Lower leg skin (tissue), 3 donors: Measurements from ENCODE around the gene TCL1B.

ENCODE experiments used
- CTCF ChIP-seq, 3 donors: fragments of 450-650 bp; IDR thresholded peaks; one replicate each; pipeline ENCODE4 v1.5.1; 2016; ENCODE audit warnings: antibody characterized with exemption in 3 of 3, mild to moderate bottlenecking in 3 of 3, moderate library complexity in 2 of 3
- POLR2A ChIP-seq, 2 donors: fragments of 450-650 bp; IDR thresholded peaks; one replicate each; pipeline ENCODE4 v1.6.1; 2016 to 2017; ENCODE audit warnings: antibody characterized with exemption in 2 of 2, mild to moderate bottlenecking in 1 of 2, moderate library complexity in 1 of 2

- TF ChIP-seq POLR2A (IDR thresholded peaks at IDR 0.05) (no peak), CTCF (IDR thresholded peaks at IDR 0.05) (no peak)
Observed at GRCh38 chr14:95705518-95705917, 19.3 kb downstream of the TCL1B start.
